GM19023 (cell line): ENCODE data around the gene SAPCD2.

Source experiments
- ATAC-seq: cut with Tn5 transposase; IDR thresholded peaks from one replicate; pipeline ENCODE4 v1.9.1; 2021; ENCODE audit warnings: mild to moderate bottlenecking, moderate library complexity; ENCODE audit not compliant: unreplicated experiment

The SAPCD2 gene

GRCh38 chr9:137107312-137107921 is 37.1 kb upstream of the SAPCD2 start:
- ATAC-seq: no peak

- ATAC-seq: no peak
Observed at GRCh38 chr9:137106662-137107250, 36.4 kb upstream of the SAPCD2 start.

GRCh38 chr9:137105814-137106661 is 35.7 kb upstream of the SAPCD2 start:
- no peak for ATAC-seq

- ATAC-seq: no peak
Observed at GRCh38 chr9:137103206-137103999, 33.0 kb upstream of the SAPCD2 start.

- no peak for ATAC-seq
Observed at GRCh38 chr9:137099231-137099630, 28.9 kb upstream of the SAPCD2 start.

- no peak for ATAC-seq
Observed at GRCh38 chr9:137097761-137098462, 27.6 kb upstream of the SAPCD2 start.

GRCh38 chr9:137096785-137097546 is 26.6 kb upstream of the SAPCD2 start:
- ATAC-seq: no peak

- peak; percentile 78 for ATAC-seq
Observed at GRCh38 chr9:137095664-137096517, 25.5 kb upstream of the SAPCD2 start.

- ATAC-seq: no peak
Observed at GRCh38 chr9:137089232-137089947, 19.0 kb upstream of the SAPCD2 start.

- no peak for ATAC-seq
Observed at GRCh38 chr9:137088121-137088520, 17.8 kb upstream of the SAPCD2 start.

- ATAC-seq: peak; percentile 0
Observed at GRCh38 chr9:137087409-137087925, 17.1 kb upstream of the SAPCD2 start.

GRCh38 chr9:137086531-137087408 is 16.4 kb upstream of the SAPCD2 start, which contains the start of gene MAN1B1:
MAN1B1 (plus strand) TSS chr9:137086985; CDS start chr9:137087000, 15 bp downstream.
- peak; percentile 85 for ATAC-seq

- peak; percentile 6 for ATAC-seq
Observed at GRCh38 chr9:137085920-137086530, 15.7 kb upstream of the SAPCD2 start.

GRCh38 chr9:137084526-137084925 is 14.2 kb upstream of the SAPCD2 start:
- no peak for ATAC-seq

GRCh38 chr9:137083394-137084004 is 13.1 kb upstream of the SAPCD2 start:
- no peak for ATAC-seq

- no peak for ATAC-seq
Observed at GRCh38 chr9:137082925-137083290, 12.6 kb upstream of the SAPCD2 start.
